Ramos (cell line): ENCODE results near the gene FBXO41.

Source experiments
- in situ Hi-C: fragments of 300-500 bp; cut with MboI; formaldehyde crosslinking; loops from one replicate; pipeline ENCODE4 v1.14.3; 2022; ENCODE audit warnings: low sequenced_read_pairs; ENCODE audit not compliant: unreplicated experiment

FBXO41 gene

DNA sequence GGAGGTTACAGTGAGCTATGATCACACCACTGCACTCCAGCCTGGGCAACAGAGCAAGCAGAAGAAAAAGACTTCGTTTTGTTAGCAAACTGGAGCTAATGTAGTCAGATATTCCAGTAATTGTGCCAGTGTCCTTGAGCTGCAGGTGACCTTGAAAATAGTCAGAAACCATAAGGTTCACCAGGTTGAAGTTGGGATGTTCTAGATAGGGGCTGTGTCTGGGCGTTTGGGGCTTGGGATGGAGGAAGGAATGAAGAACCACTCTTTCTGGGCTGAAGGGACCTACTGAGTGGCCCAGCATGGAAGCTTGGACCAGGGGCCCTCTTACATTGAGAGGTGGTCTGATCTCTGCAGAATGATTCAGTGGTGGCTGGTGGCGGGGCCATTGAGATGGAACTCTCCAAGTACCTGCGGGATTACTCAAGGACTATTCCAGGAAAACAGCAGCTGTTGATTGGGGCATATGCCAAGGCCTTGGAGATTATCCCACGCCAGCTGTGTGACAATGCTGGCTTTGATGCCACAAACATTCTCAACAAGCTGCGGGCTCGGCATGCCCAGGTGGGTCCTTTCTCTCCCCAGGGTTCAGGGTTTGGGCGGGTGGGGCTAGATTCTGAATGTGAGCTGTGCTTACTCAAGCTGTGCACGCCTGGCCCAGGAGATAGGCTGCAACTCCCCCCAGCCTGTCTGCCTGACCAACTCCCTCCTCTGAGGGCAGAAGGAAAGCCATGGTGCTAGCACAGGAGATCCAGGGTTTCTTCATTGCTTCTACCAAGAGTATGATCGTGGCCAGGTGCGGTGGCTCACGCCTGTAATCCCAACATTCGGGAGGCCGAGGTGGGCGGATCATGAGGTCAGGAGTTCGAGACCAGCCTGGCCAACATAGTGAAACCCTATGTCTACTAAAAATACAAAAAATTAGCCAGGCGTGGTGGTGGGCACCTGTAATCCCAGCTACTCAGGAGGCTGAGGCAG lies 33.1 kb downstream of the FBXO41 start:
- in situ Hi-C loops, result no loop called here

- in situ Hi-C loops, result loop anchor here (25.0 kb wide), 1 partner anchor 938 kb away; the partner anchor contains the start of genes MOB1A and MTHFD2
These were observed 34.6 kb downstream of the FBXO41 start for GRCh38 chr2:73249636-73250035.

- in situ Hi-C loops, result loop anchor here (25.0 kb wide), 1 partner anchor 940 kb away; the partner anchor contains the start of genes MOB1A and MTHFD2
These were observed 37.4 kb downstream of the FBXO41 start for GRCh38 chr2:73246850-73247249.

DNA sequence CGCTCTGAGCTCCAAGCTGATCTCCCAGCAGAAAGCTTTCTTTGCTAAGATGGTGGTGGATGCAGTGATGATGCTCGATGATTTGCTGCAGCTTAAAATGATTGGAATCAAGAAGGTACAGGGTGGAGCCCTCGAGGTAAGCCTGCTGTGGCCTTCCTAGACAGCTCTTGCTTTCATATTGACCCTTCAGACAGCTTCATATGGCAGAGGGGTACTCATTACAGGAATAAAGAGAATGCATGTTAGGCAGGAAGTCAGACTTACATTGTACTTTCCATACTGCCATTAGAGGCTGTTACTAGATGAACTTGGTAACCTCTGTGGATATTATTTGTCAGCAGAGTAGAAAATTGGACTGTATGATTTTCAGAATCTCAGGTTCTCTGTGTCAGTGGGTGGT lies 39.7 kb downstream of the FBXO41 start:
- in situ Hi-C loops, result loop anchor here (25.0 kb wide), 1 partner anchor 943 kb away; the partner anchor contains the start of genes MOB1A and MTHFD2

DNA sequence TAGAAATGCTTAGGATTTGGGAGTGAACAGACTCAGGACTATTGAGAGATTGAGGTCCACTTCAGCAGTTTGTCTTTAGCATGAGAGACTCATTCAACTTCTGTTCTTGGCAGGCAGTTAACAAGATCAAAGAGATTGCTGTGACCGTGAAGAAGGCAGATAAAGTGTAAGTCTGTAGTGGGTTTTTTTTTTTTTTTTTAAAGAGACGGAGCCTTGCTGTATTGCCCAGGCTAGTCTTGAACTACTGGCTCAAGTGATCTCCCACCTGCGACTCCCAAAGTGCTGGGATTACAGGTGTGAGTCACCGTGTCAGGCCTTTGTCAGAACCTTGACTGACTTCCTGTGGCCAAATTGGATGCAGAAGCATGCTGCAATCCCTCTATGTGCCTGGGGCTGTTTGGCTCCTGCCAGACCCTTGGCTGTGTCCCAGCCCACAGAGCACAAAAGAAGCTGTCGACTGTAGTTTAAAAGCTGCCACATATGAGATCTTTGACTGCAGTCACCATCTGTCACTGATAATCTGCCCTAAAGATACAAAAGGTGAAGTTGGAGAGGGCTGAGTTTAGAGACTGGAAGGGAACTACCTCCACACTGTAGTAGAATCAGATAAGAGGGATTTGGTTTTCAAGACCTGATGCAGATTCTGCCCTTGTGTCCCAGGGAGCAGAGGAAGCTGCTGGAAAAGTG lies 40.3 kb downstream of the FBXO41 start:
- in situ Hi-C loops, result loop anchor here (25.0 kb wide), 1 partner anchor 943 kb away; the partner anchor contains the start of genes MOB1A and MTHFD2

GRCh38 chr2:73239776-73240175 lies 44.5 kb downstream of the FBXO41 start:
- in situ Hi-C loops, result loop anchor here (25.0 kb wide), 1 partner anchor 948 kb away; the partner anchor contains the start of genes MOB1A and MTHFD2

GRCh38 chr2:73238976-73239375 lies 45.3 kb downstream of the FBXO41 start:
- in situ Hi-C loops, result loop anchor here (25.0 kb wide), 1 partner anchor 948 kb away; the partner anchor contains the start of genes MOB1A and MTHFD2

- in situ Hi-C loops, result loop anchor here (25.0 kb wide), 1 partner anchor 949 kb away; the partner anchor contains the start of genes MOB1A and MTHFD2
These were observed 46.1 kb downstream of the FBXO41 start for GRCh38 chr2:73238149-73238548.

GRCh38 chr2:73237168-73237567 lies 47.1 kb downstream of the FBXO41 start:
- in situ Hi-C loops, result loop anchor here (25.0 kb wide), 1 partner anchor 950 kb away; the partner anchor contains the start of genes MOB1A and MTHFD2

DNA sequence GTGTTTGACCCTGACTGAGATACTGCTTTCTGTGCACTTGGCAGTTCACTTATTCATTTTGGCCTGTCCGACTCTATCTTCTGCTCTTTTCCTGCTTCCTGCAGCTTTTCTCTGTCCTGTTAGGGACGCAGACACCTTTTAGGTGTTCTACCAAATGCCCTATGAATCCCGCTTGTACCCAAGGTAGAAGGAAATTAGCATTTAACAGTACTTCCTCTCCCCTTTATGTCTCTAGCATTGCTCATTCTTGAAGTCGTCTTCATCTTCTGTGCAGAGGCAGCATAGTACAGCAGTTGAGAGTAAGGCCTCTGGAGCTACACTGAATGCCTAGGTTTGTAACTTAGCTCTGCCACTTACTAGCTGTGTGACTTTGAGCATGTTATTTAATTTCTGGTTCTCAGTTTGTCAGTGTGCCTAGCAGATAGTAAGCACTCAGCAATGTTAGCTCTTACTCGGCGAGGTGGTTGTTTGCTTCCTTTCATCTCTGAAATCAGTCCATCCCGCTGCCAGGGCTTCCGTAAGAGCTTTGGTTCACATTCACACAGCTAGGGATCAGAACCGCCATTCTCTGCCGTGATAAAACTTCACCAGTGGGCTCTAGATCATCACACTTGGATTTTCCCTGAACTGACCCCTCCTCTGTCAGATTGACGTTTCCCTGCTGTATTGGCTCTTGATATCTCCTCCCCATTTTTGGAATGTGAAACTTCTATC lies 48.8 kb downstream of the FBXO41 start:
- in situ Hi-C loops, result loop anchor here (25.0 kb wide), 1 partner anchor 952 kb away; the partner anchor contains the start of genes MOB1A and MTHFD2

DNA sequence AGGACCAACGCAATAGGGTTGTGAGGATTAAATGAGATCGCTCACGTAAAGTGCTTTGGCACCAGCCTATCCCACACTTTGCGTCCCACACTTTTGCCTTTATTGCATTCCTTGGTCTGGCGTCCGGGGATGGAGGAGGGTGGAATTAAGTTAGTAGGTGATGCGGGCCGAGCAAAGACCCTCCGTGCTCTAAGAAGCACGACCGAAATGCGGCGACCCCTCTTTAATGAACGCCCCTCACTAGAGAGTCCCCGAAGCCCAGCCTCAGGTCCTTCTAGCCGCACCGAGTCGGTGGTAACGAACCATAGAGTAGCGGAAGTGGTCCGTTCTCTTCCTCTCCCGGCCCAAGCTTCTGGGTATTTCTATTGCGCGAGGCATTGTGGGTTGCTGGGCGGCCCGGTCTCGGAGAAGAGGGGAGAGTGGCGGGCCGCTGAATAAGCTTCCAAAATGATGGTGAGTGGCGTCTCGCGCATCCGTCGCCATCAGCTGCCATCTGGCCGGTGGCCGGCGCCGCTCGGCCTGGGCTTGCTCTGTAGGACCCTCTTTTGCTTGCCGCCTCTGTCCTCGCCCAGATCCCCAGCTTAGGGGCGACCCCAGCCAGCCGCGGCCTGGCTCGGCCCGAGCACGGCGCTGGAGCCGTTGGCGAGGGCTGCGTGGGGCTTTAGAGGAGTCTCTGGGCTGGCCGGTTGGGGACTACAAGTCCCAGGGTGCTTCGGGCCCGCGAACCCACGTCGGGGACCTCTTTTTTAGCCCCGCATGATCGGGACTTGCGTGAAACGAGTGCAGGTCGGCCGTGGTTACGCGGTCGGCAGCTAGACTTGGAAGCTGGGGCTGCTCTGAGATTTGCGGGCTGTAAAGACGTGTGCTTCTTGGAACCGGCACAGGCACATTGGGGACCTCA lies 50.1 kb downstream of the FBXO41 start, which contains the start of gene CCT7:
Gene CCT7, plus strand, starts transcription at position 377 of the 901 bp plus-strand sequence. Its CDS starts 71 bp downstream, at position 448.
- in situ Hi-C loops, result loop anchor here (25.0 kb wide), 1 partner anchor 953 kb away; the partner anchor contains the start of genes MOB1A and MTHFD2

DNA sequence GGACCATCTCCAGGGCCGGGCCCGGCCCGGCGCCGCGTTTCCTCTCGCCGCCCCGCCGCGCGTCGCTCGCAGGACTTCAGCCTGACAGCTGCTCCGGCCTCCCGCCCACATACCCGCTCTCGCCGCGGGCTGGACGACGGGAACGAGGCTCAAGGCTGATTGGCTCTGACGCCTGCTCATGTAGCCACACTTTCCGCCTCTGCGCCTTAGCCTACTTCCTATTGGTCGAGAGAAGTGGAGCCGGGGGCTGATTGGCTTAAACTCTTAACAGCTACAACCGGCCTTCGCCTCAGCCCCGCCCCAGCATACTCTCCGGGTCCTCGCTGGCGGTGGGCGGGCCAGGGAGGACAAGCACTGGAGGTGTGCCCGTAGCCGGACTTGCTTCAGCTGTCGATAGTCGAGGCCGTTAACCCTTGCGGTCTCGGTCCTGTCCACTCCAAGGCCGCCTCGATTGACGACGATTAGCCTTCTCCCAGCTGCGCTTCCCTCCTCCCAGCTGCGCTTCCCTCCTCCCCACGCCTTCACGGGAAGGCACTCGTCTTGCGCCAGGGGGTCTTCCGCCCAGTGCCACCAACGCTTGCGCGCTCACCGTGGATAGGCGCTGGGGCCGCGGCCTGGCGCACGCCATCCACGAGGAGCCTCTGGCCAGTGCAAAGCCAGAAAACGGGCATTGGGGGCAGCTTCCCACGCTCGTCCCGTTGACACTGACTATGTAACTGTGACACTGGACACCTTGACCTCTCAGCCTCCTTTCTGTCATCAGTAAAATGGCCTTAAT lies 50.9 kb downstream of the FBXO41 start, which contains the start of gene PRADC1:
Gene PRADC1, minus strand, starts transcription at position 86 of the 778 bp plus-strand sequence. Its CDS starts 79 bp downstream, at position 7.
- in situ Hi-C loops, result loop anchor here (25.0 kb wide), 1 partner anchor 954 kb away; the partner anchor contains the start of genes MOB1A and MTHFD2

DNA sequence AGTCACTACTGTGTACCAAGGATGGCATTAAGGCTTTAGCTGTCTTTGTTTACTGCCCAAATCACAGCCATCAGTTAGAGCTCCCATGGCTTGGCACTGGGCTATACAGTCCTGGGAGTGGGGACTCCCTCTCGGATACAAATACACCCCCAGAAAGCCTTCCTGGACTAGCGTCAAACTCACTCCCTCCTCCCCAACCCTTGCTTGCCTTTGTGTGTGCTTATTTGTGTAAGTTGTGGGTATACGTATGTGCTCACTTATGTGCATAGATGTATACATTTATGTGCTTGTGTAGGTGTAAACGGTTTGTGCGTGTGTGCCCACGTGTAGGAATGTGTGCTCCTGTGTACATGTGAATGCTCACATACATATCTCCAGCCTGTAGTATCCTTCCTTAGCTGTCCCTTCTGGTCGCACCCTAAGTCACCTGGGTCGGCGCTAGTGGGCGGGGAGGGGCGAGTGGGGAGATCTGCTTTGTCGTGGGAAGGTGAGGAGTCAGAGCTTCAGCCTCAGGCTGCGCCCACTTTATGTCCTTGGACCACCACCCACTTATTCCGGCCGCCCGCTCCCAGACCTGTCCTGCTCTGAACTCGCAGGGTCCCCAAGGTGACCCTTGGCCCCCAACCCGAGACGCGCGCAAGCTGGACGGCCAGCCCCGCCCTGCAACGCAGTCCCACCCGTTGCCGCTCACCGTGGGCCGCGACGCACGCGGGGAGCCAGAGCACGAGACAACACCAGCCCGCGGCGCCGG lies 51.7 kb downstream of the FBXO41 start:
- in situ Hi-C loops, result loop anchor here (25.0 kb wide), 1 partner anchor 955 kb away; the partner anchor contains the start of genes MOB1A and MTHFD2

GRCh38 chr2:73228631-73229030 lies 55.6 kb downstream of the FBXO41 start:
- in situ Hi-C loops, result loop anchor here (25.0 kb wide), 1 partner anchor 959 kb away; the partner anchor contains the start of genes MOB1A and MTHFD2

DNA sequence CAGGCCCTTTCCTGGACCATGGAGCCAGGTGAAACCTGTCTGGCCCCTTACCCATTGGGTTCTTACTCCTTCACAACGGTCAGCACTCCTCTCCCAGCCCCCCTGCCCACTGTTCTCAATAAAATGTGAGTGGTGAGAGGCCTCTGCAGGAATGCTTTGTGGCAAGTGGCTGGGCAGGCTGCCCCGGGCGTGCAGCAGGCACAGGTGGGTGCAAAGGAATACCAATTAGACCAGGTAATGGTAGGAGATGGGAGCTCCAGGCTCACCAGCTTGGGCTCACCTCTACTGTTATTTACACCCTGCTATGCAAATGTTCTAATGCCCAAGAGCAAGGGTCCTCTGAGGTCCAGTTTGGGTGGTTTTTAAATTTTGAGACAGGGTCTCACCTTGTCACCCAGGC lies 57.2 kb downstream of the FBXO41 start:
- in situ Hi-C loops, result loop anchor here (25.0 kb wide), 1 partner anchor 960 kb away; the partner anchor contains the start of genes MOB1A and MTHFD2
